Adipose tissue (tissue), 3 donors: ENCODE data around the gene WASF3. TPM values are rescaled to one million over a fixed set of nuclear protein-coding genes. Genes with fewer than 3 reads are reported as not detected.

Experiments
- H3K27ac ChIP-seq: one replicate; pipeline ENCODE4 v1.5.1; 2013; ENCODE audit warnings: low read depth, low read length
- WGBS, 3 donors: extraction: QIAGEN DNeasy Blood & Tissue Kit; methylation state at CpG; one replicate each; pipeline ENCODE4 v1.1.7; 2013; 5-methylcytosine and 5-hydroxymethylcytosine counted together
- polyA plus RNA-seq, 3 donors: library from polyadenylated mRNA; stranded (reverse); fragments of 200-250 nt; gene quantifications; one replicate each; pipeline ENCODE4 v1.2.3, GENCODE V29; 2013
- donor health status: healthy with polysubstance abuse.
- donor health status: Bipolar disorder and iron deficiency.
- donor health status: healthy.

WASF3 gene
- polyA plus RNA-seq, 3 donors: 3.8 to 45.7 (median 17.8) TPM

DNA sequence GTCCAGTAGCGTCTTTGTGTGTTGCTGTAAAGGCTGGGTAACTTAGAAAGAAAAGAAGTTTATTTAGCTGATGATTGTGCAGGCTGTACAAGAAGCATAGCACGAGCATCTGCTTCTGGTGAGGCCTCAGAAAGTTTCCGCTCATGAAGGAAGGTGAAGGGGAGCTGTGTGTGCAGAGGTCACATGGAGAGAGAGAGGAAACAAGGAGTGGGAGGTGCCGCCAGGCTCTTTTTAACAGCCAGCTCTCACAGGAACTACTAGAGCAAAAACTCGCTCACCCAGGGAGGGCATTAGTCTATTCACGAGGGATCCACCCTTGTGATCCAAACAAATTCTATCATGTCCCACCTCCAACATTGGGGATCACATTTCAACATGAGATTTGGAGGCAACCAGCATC is 103.3 kb downstream of the WASF3 start:
- H3K27ac ChIP-seq: no peak overlapping the region
- whole genome bisulfite sequencing, 3 donors: 71 to 88% (median 80%) methylated on average over 6 of the region's 6 CpGs

DNA sequence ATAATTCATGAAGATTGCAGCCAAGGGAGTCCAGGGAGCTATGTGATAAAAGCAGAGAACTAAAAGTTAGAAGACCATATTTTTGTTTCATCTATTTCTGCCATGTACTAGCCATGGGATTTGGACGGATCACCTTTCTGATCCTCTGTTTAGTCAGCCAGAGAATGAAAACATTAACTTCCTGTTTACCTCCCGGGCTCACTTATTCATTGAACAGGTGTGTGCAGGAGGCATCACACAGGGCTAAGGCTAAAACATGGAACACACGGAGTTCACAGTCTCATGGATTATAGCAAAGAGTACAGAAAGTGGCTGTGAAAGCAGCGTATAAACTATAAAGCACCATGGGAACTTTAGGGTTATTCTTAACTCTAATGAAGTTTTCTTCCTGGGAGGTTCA is 106.3 kb downstream of the WASF3 start:
- no peak overlapping the region for H3K27ac ChIP-seq
- WGBS, 3 donors: 52 to 61% (median 59%) methylated on average over 4 of the region's 4 CpGs

DNA sequence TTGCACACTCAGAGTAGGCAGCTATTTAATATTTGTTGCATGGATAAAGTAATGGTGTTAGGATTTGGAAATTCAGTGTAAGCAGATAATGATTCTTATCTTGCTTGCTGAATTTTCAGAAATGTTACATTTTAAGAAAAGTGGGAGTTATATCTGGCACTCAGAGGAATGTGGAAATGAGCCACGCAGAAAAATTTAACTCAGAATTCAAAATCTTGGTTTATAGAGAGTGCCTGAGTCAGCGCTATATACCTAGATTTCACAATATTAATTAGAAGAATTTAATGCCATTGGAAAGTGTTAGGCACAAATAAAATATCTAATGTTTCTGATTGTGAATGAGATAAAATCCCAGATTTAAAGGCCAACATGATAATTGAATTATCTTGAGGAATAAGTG is 106.8 kb downstream of the WASF3 start:
- 63 to 88% (median 75%) methylated on average over 2 of the region's 2 CpGs for WGBS, 3 donors
- no peak overlapping the region for H3K27ac ChIP-seq

DNA sequence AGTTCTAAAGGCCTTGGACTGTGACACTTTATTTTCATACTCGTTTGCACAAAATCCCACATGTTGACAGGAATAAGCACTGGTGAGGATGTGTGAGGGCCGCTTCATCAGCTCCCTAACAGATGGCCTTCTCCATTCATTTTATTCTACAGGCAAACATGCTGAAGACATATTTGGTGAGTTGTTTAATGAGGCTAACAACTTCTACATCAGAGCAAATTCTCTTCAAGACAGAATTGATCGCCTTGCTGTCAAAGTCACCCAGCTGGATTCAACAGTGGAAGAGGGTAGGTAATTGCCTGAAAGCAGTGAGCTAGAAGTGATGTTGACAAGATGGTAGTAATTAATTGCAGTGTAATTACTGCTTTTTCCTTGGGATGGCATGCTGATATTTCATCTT is 107.4 kb downstream of the WASF3 start:
- 82 to 89% (median 84%) methylated on average over 3 of the region's 3 CpGs for whole genome bisulfite sequencing, 3 donors

DNA sequence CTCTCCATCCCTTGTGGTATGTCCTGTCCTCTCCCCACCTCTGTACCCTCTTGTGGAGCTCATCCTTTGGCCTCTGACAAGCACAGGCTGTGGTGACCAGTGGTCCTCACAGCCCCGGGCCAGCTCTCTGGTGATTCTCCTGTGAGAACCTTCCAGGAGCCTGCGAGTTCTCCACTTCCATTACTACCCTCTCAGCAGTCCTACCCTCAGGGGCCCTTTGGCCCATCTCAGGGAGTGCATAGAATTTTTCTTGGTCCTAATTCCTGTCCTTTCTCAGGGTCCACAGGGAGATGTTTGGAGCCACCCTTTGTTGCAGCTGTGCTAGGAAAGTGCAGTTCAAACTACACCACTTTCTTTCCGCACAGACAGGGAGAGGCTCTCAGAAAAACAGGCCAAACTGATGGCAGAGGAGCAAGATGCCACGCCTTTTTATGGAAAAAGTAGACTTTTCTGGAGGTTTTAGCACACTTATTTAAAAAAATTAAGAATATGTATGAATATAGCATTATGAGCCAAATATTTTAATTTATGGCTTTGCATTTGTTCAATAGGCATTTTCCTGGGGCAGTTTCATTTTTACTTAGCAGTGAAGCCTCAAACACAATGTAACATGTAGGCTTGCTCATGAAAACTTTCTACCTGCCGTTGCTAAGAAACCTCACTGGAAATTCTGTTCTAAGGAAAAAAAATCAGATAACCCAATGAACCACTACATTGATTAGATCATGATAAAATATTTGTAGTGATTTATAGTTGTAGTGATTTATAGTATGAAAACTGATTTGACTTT is 111.1 kb downstream of the WASF3 start:
- H3K27ac ChIP-seq: no peak overlapping the region
- WGBS, 3 donors: 88 to 95% (median 89%) methylated on average over 5 of the region's 5 CpGs

More for the DNA sequence above, 107.4 kb downstream of the WASF3 start:
- no peak overlapping the region for H3K27ac ChIP-seq

DNA sequence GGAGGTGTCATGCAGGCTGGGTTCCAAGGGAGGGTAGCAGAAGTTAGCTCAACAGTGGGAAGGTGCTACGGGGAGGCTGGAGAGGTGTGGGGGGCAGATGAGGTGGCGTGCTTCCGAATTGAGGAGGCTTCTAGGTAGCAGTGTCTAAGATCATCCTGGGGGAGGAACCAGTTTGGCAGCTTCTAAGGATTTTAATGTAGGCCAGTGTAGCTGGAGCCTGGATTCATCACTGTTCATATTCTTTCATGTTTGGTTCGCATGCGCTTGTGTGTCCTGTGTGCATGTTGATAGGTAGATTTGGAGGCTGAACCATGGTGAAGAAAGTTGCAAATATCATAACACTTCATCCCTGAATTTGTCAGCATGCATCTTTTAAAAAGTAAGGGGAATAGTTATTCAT is 116.4 kb downstream of the WASF3 start:
- WGBS, 3 donors: 87 to 96% (median 93%) methylated on average over 5 of the region's 5 CpGs
- H3K27ac ChIP-seq: no peak overlapping the region

DNA sequence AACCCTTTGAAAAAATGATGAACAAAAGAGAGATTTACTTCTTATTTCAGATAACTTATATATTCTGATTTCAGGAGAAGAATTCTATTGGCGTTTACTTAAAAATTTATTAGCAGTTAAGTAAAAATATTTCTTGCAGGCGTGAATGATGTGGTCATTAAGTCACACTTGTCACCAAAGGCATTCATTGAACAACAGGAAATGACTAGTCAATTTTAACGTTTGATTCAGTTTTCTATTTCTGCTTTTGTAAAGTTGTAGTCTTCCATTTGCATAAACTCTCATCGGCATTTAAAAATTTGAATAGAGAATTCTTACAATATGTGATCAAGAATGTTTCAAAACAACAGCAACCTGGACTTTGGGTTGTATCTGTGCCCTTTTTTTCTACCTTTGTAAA is 119.7 kb downstream of the WASF3 start:
- WGBS, 3 donors: 50 to 76% (median 58%) methylated on average over 4 of the region's 4 CpGs
- no peak overlapping the region for H3K27ac ChIP-seq

DNA sequence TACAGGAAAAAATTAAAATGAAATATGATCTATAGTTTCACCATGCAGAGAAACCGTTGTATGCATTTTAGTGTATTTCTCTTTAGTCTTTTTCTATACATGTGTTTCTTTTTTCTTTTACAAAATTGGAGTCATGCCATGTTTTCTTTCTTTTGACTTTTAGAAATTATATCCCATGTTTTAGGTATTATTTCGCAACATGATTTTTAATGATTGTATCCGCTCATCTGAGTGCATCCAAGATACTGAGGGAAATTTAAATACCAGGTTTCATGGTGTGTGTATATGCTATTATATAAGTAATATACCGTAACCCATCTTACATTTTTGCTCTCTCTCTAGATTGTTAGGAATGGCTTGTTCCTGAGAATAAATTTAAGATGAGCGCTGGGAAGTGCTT is 120.8 kb downstream of the WASF3 start:
- 93 to 98% (median 95%) methylated on average over 5 of the region's 5 CpGs for WGBS, 3 donors
- H3K27ac ChIP-seq: no peak overlapping the region

DNA sequence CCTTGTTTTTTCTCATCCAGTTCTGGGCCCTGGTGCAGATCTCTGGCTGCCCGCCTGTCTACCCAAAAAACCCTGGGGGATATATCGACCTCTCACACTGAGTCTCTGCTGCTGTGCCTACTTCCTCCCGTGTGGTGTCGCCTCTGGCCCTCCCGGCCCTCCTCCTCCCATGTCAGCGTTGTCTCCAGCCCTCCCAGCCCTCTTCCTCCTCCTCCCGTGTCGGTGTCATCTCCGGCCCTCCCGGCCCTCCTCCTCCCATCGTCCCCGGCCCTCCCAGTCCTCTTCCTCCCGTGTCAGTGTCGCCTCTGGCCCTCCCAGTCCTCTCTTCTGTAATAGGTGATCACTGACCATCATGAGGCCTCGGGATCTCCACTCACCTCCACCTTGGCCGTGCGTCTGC is 121.3 kb downstream of the WASF3 start:
- no peak overlapping the region for H3K27ac ChIP-seq
- 84 to 87% (median 85%) methylated on average over 15 to 17 of the region's 17 CpGs for WGBS, 3 donors

DNA sequence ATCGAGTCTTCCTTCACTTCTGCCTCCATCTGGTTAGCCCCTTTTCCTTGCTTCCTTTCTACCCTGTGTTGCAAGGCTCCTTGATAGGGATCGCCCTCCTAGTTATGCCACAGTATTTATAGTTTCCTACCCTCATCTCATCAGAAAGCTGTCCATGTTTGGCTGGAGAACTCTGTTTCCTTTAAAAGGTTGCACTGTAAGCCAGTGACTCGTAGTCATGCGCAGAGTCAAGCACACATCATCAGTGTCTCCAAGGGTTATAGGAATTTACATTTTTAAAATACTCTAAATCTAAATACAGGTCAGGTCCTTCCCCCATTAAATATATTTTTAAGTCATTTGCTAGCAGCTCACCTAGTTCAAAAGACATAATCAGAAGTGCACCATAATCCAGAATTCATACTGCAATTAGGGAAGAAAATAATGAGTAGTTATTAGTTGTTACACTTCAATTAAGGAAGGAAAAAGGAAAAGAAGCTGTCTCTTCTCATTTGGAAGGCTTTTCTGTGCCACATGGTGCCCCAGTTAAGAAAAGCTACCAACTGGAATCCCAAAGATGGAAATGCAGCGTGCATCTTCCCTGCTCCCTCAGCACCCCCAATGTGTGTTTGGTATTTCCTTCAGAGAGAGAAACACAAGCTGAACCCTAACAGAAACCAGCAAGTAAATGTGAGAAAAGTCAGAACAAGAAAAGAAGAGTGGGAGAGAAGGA is 122.1 kb downstream of the WASF3 start:
- 93 to 96% (median 94%) methylated on average over 5 of the region's 5 CpGs for WGBS, 3 donors
- H3K27ac ChIP-seq: no peak overlapping the region

DNA sequence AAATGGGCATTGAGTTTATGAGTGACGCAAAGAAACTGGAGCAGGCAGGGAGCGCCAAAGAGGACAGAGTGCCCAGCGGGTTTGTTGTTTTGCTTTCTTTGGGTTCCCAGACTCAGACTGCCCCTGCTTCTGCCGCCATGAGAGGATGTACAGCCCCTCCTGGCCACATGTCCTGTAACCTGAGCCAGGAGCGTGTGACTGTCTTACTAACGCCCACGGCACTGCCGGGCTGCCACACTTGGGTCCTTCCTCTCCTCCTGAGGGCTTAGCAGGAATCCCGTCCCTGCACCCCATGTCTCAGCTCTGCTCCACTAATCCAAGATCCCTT is 122.6 kb downstream of the WASF3 start:
- 82 to 95% (median 88%) methylated on average over 9 of the region's 9 CpGs for WGBS, 3 donors
- H3K27ac ChIP-seq: no peak overlapping the region

DNA sequence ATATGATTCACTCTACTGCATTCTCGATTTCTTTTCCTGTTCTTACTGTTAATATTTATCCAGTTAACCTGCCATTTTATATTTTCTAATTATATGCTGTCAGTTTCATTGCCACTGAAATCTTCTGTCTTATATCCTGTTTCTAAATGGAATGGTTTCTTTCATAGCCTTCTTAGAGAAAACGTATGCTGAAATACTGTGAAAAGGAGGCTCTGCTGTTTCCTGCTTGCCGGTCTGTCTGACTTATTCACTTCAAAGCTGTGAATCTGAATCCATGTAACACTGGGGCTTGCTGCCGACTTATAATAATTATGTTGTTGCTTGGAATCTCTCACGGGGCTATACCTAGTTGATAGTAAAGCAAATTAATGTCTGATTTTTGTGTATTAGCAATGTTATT is 123.1 kb downstream of the WASF3 start:
- WGBS, 3 donors: 79 to 80% (median 80%) methylated on average over 5 of the region's 5 CpGs
- H3K27ac ChIP-seq: no peak overlapping the region

DNA sequence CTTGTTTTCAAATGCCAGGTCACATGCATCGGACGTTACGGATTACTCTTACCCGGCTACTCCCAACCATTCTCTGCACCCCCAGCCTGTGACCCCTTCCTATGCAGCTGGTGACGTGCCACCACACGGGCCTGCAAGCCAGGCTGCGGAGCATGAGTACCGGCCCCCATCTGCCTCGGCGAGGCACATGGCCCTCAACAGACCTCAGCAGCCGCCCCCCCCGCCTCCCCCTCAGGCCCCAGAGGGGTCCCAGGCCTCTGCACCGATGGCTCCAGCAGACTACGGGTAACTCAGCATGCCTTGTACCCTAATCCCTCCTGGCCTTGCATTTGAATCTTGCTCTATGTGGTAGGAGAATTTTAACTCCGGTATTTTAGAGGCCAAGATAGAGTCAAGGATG is 123.6 kb downstream of the WASF3 start:
- H3K27ac ChIP-seq: no peak overlapping the region
- 90 to 94% (median 94%) methylated on average over 15 of the region's 15 CpGs for WGBS, 3 donors

DNA sequence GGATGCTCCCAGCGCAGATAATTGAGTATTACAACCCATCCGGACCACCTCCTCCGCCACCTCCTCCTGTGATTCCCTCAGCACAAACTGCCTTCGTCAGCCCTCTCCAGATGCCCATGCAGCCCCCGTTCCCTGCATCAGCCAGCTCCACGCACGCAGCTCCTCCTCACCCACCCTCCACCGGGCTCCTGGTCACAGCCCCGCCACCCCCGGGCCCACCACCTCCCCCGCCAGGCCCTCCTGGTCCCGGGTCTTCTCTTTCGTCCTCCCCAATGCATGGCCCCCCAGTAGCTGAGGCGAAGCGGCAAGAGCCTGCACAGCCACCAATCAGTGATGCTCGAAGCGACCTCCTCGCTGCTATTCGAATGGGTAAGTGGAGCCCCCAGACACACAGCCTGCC is 125.1 kb downstream of the WASF3 start:
- H3K27ac ChIP-seq: no peak overlapping the region
- 95 to 97% (median 96%) methylated on average over 19 of the region's 19 CpGs for WGBS, 3 donors

DNA sequence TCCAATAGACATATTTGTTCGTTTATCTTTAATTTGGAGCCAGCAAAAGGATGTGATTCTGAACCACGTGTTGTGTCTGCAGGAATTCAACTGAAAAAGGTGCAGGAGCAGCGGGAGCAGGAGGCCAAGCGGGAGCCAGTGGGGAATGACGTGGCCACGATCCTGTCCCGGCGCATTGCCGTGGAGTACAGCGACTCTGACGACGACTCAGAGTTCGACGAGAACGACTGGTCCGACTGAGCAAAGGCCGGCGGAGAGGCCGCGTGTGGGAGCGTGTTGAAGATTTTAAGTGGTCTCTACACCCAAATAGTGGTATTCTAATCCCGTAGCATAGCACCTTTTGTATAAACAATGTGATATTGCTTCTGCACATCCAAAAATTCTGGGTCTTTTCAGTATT is 128.1 kb downstream of the WASF3 start:
- H3K27ac ChIP-seq: no peak overlapping the region
- WGBS, 3 donors: 93 to 95% (median 94%) methylated on average over 22 of the region's 22 CpGs

DNA sequence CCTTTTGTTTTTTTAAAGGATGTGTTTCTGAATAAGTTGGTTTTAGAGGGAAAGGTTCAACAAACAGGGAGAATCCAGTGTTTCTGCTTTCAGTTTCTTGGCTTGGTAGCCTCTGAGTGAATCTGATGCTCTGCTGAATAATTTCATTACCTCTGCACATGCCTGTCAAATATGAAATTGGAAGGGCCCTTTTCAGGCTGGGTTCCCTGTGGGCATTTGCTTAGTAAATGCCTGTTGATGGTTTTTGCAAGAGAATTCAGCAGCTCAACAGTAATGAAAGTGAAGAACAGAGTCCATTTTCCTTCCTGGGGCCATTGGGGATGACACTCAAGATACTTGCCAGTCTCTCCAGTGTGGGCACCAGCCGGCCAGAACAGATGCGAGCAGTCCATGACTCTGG is 128.8 kb downstream of the WASF3 start:
- no peak overlapping the region for H3K27ac ChIP-seq
- 97 to 98% (median 97%) methylated on average over 2 of the region's 2 CpGs for WGBS, 3 donors

DNA sequence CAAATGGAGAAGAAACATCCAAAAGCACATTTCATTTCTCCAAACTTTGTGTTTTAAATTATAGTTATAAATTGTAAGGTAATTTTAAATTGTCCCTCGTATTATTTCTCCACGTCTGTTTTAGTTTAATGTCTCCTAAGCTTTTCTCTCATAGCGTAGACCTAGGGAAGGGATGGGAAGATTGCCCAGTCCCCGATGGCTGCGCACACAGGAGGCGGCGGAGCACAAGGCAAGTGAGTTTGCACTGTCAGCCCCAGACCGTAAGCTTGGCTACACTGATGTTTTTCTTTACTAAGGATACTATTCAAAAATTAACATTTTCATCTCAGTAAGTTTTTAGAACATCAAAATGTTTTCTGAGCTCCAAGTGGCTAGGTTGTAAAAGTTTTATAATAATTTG is 130.8 kb downstream of the WASF3 start:
- 86 to 93% (median 88%) methylated on average over 8 of the region's 8 CpGs for WGBS, 3 donors
- no peak overlapping the region for H3K27ac ChIP-seq

DNA sequence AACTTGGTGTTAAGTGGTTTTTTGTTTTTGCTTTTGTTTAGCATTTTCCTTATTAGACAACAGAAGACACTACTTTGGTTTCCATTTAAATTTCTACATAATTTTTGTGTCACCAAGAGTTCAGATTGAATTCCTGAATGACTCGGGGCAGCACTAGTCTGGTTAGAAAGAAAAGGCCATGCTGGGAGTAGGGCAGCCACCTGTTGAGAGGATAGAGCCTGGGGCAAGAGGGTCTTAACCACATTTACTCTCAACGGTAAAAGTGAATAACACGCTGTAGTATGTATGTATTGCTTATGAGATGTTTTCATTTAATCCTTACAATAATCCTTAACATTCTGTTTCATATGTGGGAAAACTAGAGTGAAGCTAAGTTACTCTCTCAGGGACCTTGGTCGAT is 131.5 kb downstream of the WASF3 start:
- WGBS, 3 donors: 91 to 99% (median 98%) methylated on average over 4 of the region's 4 CpGs
- no peak overlapping the region for H3K27ac ChIP-seq

DNA sequence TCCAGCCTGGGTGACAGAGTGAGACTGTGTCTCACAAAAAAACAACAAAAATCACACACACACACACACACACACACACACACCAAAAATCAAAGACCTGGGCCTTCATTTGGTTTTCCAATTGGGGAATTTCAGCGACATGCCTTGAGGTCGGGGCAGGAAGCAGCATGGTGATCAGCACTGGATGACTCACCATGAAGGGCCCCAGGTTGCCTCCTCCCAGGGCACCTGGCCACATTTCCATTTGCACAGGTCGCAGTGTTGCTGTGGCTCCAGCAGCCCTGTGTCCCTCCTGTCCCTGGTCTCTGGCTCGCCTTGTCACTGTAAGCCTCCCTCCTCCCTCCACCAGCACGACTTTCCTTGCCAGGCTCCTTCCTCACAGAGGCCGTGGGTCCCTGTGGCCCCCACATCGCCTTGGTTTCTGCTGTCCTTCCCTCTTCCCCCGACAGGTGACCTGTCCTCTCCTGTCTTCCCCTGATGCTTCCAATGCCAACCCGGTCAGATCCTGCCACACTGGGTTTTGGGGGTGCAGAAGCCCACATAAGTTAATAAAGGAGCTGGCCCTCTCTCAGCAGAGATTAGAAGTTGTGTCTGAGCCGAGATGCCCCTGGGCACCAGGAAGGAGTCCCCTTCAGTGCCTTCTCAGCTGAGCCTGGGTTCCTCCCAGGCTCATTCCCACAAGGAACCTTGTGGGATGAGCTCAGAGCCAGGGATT is 136.4 kb downstream of the WASF3 start:
- 85 to 92% (median 90%) methylated on average over 10 of the region's 10 CpGs for WGBS, 3 donors
- no peak overlapping the region for H3K27ac ChIP-seq
